ENCODE results near the gene OS9. TPM values are rescaled to one million over a fixed set of nuclear protein-coding genes. Genes with fewer than 3 reads are reported as not detected.
"Not testable (repeated sequence)": the region's sequence is repeated elsewhere in the genome, so short reads cannot be mapped to it uniquely, and the experiment has no call there.

Gene OS9
- polyA plus RNA-seq, 2 of the 4 experiments (the other 2 are of a cell fraction): 128 to 183 TPM

GRCh38 chr12:57645990-57646658 lies 47.8 kb upstream of the OS9 start:
- H3K4me1 ChIP-seq, H3K4me2 ChIP-seq, FAIRE-seq, POLR2A ChIA-PET, ATAC-seq, H3K27ac ChIP-seq, H3K4me3 ChIP-seq: not testable (repeated sequence)
- H3K9me3 ChIP-seq: peaks cover 26% of the 10 kb centered on the region
- WGBS (ENCODE audit: missing lambda C conversion rate): 17% methylated on average over 10 of the region's 13 CpGs
- CTCF ChIA-PET: interaction anchor here (1.9 kb wide), 1 partner anchor 63 kb away, joined by 6 read pairs; no protein-coding TSS in a partner anchor
- peak; percentile 98 for TF ChIP-seq ZFP36 (IDR thresholded peaks at IDR 0.05; ENCODE audit: borderline replicate concordance, partially characterized antibody)
- DNase-seq (ENCODE audit: low read depth in 1 of 2, low spot score in 1 of 2): peak in 1 of 2 experiments; percentile 75

GRCh38 chr12:57646659-57647049 lies 47.3 kb upstream of the OS9 start:
- POLR2A ChIA-PET; H3K27ac ChIP-seq; ATAC-seq; H3K4me3 ChIP-seq; DNase-seq (ENCODE audit: low read depth in 1 of 2, low spot score in 1 of 2); H3K4me1 ChIP-seq; H3K4me2 ChIP-seq; CTCF ChIA-PET; FAIRE-seq: not testable (repeated sequence)
- WGBS (ENCODE audit: missing lambda C conversion rate): 79% methylated on average over 7 of the region's 15 CpGs
- peaks cover 26% of the 10 kb centered on the region for H3K9me3 ChIP-seq

- ChIA-PET POLR2A (no interaction called here), CTCF (interaction anchor here (1.2 kb wide), 1 partner anchor 70 kb away, joined by 3 read pairs; no protein-coding TSS in a partner anchor)
- no peaks in the 10 kb centered on the region for H3K4me1 ChIP-seq
- no peak for TF ChIP-seq KDM5A (IDR thresholded peaks at IDR 0.05)
- no peak for TF ChIP-seq HMGXB4 (CRISPR knock-in tag; IDR thresholded peaks at IDR 0.05; ENCODE audit: borderline replicate concordance)
- TF ChIP-seq SREBF2 (IDR thresholded peaks at IDR 0.05): no peak
- TF ChIP-seq POLR2AphosphoS2 (conservative IDR thresholded peaks at IDR 0.05; ENCODE audit: low read length): no peak
- no peak for TF ChIP-seq MAX (IDR thresholded peaks at IDR 0.05)
- no peak for TF ChIP-seq TP53 (CRISPR knock-in tag; IDR thresholded peaks at IDR 0.05)
- no peak for TF ChIP-seq CBX8 (IDR thresholded peaks at IDR 0.05)
- no peak for TF ChIP-seq EHMT2 (IDR thresholded peaks at IDR 0.05; ENCODE audit: low read depth)
- TF ChIP-seq FOSL2 (IDR thresholded peaks at IDR 0.05): no peak
- TF ChIP-seq FOSL2 (CRISPR knock-in tag; IDR thresholded peaks at IDR 0.05): no peak
- TF ChIP-seq HDAC2 (IDR thresholded peaks at IDR 0.05): no peak
- no peak for TF ChIP-seq RCOR1 (IDR thresholded peaks at IDR 0.05; ENCODE audit: low read depth, low read length)
- TF ChIP-seq MYC (IDR thresholded peaks at IDR 0.05; ENCODE audit: borderline replicate concordance, low read length): no peak
- no peak for TF ChIP-seq JUNB (IDR thresholded peaks at IDR 0.05)
- TF ChIP-seq PHF8 (IDR thresholded peaks at IDR 0.05; ENCODE audit: borderline replicate concordance, low read depth): no peak
- 15% methylated on average over 3 of the region's 3 CpGs for WGBS (ENCODE audit: missing lambda C conversion rate)
- ATAC-seq (no peak), FAIRE-seq (no peak), DNase-seq (ENCODE audit: low read depth in 1 of 2, low spot score in 1 of 2) (no peak)
- no peaks in the 10 kb centered on the region for H3K9me3 ChIP-seq
- H3K4me3 ChIP-seq: no peak overlapping the region
- H3K27ac ChIP-seq: no peak overlapping the region
- H3K4me2 ChIP-seq: no peak overlapping the region
Measured at GRCh38 chr12:57654042-57654441, 39.9 kb upstream of the OS9 start.

GRCh38 chr12:57655541-57656240 lies 38.2 kb upstream of the OS9 start:
- no peak overlapping the region for H3K27ac ChIP-seq
- CTCF ChIA-PET: interaction anchor here (0.6 to 1.7 kb wide), 8 partner anchors 15 to 386 kb away, joined by 3 to 5 read pairs (median 4); partner anchors contain the start of gene B4GALNT1
- no peak for TF ChIP-seq EHF (CRISPR knock-in tag; IDR thresholded peaks at IDR 0.05)
- H3K9me3 ChIP-seq: peaks cover 10% of the 10 kb centered on the region; the same call in 1 of the 3 replicates
- FAIRE-seq (no peak), ATAC-seq (no peak), DNase-seq (ENCODE audit: low read depth in 1 of 2, low spot score in 1 of 2) (no peak)
- H3K4me1 ChIP-seq: no peaks in the 10 kb centered on the region
- POLR2A ChIA-PET: interaction anchor here (1.1 kb wide), 1 partner anchor 109 kb away, joined by 4 read pairs; no protein-coding TSS in a partner anchor
- no peak overlapping the region for H3K4me3 ChIP-seq
- no peak overlapping the region for H3K4me2 ChIP-seq
- WGBS (ENCODE audit: missing lambda C conversion rate): 57% methylated on average over 21 of the region's 23 CpGs

All from A549 (cell line).